ENCODE data around the gene PABPN1L.

Gene PABPN1L

GRCh38 chr16:88871349-88871702 lies 4.9 kb upstream of the PABPN1L start:
- no peak overlapping the region for H3K4ac ChIP-seq (ENCODE audit: low read depth, low read length)
- no peaks in the 10 kb centered on the region for H3K79me1 ChIP-seq (ENCODE audit: low read length)
- no peak overlapping the region for H3K4me3 ChIP-seq (ENCODE audit: low read length)
- no peaks in the 10 kb centered on the region for H3K27me3 ChIP-seq (ENCODE audit: insufficient read depth, low read length, poor library complexity)
- H2BK120ac ChIP-seq (ENCODE audit: low read depth, low read length), result no peak overlapping the region
- no peak overlapping the region for H2AK5ac ChIP-seq (ENCODE audit: low read length)
- H2BK15ac ChIP-seq (replicated peaks; ENCODE audit: low read depth), result no peak overlapping the region
- no peak overlapping the region for H3K56ac ChIP-seq (ENCODE audit: low read length)
- H3K79me2 ChIP-seq (ENCODE audit: control insufficient read depth, insufficient read depth, low read length), result no peaks in the 10 kb centered on the region
- H3K36me3 ChIP-seq (ENCODE audit: control insufficient read depth, insufficient read depth, low read length), result no peaks in the 10 kb centered on the region
- H3K4me2 ChIP-seq (ENCODE audit: low read length), result no peak overlapping the region
- no peak overlapping the region for H4K8ac ChIP-seq (ENCODE audit: low read depth, low read length)
- no peaks in the 10 kb centered on the region for H3K4me1 ChIP-seq (ENCODE audit: control insufficient read depth, low read depth, low read length)
- no peak for DNase-seq
- no CpG with 5 or more reads among the region's 8 CpGs for WGBS (ENCODE audit: extremely low coverage, insufficient coverage, low lambda C conversion rate)
- H3K18ac ChIP-seq (ENCODE audit: low read length), result no peak overlapping the region
- H4K5ac ChIP-seq (ENCODE audit: low read length), result no peak overlapping the region
- no peak overlapping the region for H3K27ac ChIP-seq (ENCODE audit: low read depth, low read length)
- H3K9ac ChIP-seq (ENCODE audit: low read length), result no peak overlapping the region
- H3K23ac ChIP-seq (ENCODE audit: low read length), result no peak overlapping the region
- no peak overlapping the region for H2BK5ac ChIP-seq (ENCODE audit: low read length)

- Histone ChIP-seq H4K5ac (ENCODE audit: low read length) (no peak overlapping the region), H3K56ac (ENCODE audit: low read length) (no peak overlapping the region), H4K8ac (ENCODE audit: low read depth, low read length) (no peak overlapping the region), H3K4me1 (ENCODE audit: control insufficient read depth, low read depth, low read length) (no peaks in the 10 kb centered on the region), H3K4ac (ENCODE audit: low read depth, low read length) (no peak overlapping the region), H2BK120ac (ENCODE audit: low read depth, low read length) (no peak overlapping the region), H3K79me1 (ENCODE audit: low read length) (no peaks in the 10 kb centered on the region), H3K18ac (ENCODE audit: low read length) (no peak overlapping the region), H3K9ac (ENCODE audit: low read length) (no peak overlapping the region), H2AK5ac (ENCODE audit: low read length) (no peak overlapping the region), H3K79me2 (ENCODE audit: control insufficient read depth, insufficient read depth, low read length) (no peaks in the 10 kb centered on the region), H3K36me3 (ENCODE audit: control insufficient read depth, insufficient read depth, low read length) (no peaks in the 10 kb centered on the region), H3K4me2 (ENCODE audit: low read length) (no peak overlapping the region), H3K23ac (ENCODE audit: low read length) (no peak overlapping the region), H3K27me3 (ENCODE audit: insufficient read depth, low read length, poor library complexity) (no peaks in the 10 kb centered on the region), H3K4me3 (ENCODE audit: low read length) (no peak overlapping the region), H2BK15ac (replicated peaks; ENCODE audit: low read depth) (no peak overlapping the region), H2BK5ac (ENCODE audit: low read length) (no peak overlapping the region), H3K27ac (ENCODE audit: low read depth, low read length) (no peak overlapping the region)
- no peak for DNase-seq
- no CpG with 5 or more reads among the region's 37 CpGs for WGBS (ENCODE audit: extremely low coverage, insufficient coverage, low lambda C conversion rate)
Measured at GRCh38 chr16:88870608-88871348, 4.3 kb upstream of the PABPN1L start.

- Histone ChIP-seq H3K23ac (ENCODE audit: low read length) (no peak overlapping the region), H4K5ac (ENCODE audit: low read length) (no peak overlapping the region), H3K4me3 (ENCODE audit: low read length) (no peak overlapping the region), H3K56ac (ENCODE audit: low read length) (no peak overlapping the region), H3K27me3 (ENCODE audit: insufficient read depth, low read length, poor library complexity) (no peaks in the 10 kb centered on the region), H3K27ac (ENCODE audit: low read depth, low read length) (no peak overlapping the region), H2BK5ac (ENCODE audit: low read length) (no peak overlapping the region), H3K36me3 (ENCODE audit: control insufficient read depth, insufficient read depth, low read length) (no peaks in the 10 kb centered on the region), H3K4me2 (ENCODE audit: low read length) (no peak overlapping the region), H2BK120ac (ENCODE audit: low read depth, low read length) (no peak overlapping the region), H2AK5ac (ENCODE audit: low read length) (no peak overlapping the region), H3K4ac (ENCODE audit: low read depth, low read length) (no peak overlapping the region), H4K8ac (ENCODE audit: low read depth, low read length) (no peak overlapping the region), H3K18ac (ENCODE audit: low read length) (no peak overlapping the region), H3K4me1 (ENCODE audit: control insufficient read depth, low read depth, low read length) (no peaks in the 10 kb centered on the region), H3K9ac (ENCODE audit: low read length) (no peak overlapping the region), H3K79me1 (ENCODE audit: low read length) (no peaks in the 10 kb centered on the region), H2BK15ac (replicated peaks; ENCODE audit: low read depth) (no peak overlapping the region), H3K79me2 (ENCODE audit: control insufficient read depth, insufficient read depth, low read length) (no peaks in the 10 kb centered on the region)
- no peak for DNase-seq
- no CpG with 5 or more reads among the region's 9 CpGs for WGBS (ENCODE audit: extremely low coverage, insufficient coverage, low lambda C conversion rate)
Measured at GRCh38 chr16:88869673-88869980, 3.2 kb upstream of the PABPN1L start.

DNA sequence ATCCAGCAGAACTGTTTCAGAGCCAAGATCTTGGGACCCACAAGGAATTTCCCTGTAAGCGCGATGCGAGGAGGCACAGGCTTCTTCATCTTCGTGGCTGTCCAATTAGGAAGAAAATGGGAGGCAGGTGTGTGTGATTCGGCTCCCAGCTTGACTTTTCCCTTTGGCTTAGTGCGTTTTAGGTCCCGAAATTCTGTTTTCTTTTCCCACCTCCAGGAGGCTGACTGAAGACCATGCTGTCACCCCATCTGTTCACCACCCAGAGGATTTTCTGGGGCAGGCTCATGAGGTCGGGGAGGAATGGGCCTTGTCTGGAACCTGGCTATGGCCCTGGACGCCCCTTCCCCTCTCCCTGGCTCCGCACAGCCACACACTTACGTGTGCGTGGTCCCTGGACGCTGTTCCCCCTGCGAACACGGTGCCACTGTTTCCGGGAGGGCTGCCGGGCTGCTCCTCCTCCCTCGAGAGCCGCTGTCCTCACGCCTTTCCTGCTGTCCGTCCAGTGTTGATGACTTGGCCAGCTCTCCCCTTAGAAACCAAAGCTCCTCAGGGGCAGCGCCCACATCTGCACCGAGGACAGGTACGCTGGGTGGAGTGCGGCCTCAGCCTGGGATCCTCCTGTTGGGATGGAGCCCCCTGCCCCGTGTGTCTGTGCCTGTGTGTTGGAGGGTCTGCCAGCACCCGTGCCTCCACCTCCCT lies 2.7 kb upstream of the PABPN1L start:
- Histone ChIP-seq H3K27me3 (ENCODE audit: insufficient read depth, low read length, poor library complexity) (no peaks in the 10 kb centered on the region), H3K4me2 (ENCODE audit: low read length) (no peak overlapping the region)

GRCh38 chr16:88867581-88868246 lies 1.3 kb upstream of the PABPN1L start:
- Histone ChIP-seq H3K18ac (ENCODE audit: low read length) (no peak overlapping the region), H3K4ac (ENCODE audit: low read depth, low read length) (no peak overlapping the region), H3K4me3 (ENCODE audit: low read length) (no peak overlapping the region), H2BK120ac (ENCODE audit: low read depth, low read length) (no peak overlapping the region), H3K27ac (ENCODE audit: low read depth, low read length) (no peak overlapping the region), H3K79me2 (ENCODE audit: control insufficient read depth, insufficient read depth, low read length) (no peaks in the 10 kb centered on the region), H3K9ac (ENCODE audit: low read length) (no peak overlapping the region), H3K56ac (ENCODE audit: low read length) (no peak overlapping the region), H4K5ac (ENCODE audit: low read length) (no peak overlapping the region), H3K4me1 (ENCODE audit: control insufficient read depth, low read depth, low read length) (no peaks in the 10 kb centered on the region), H2BK15ac (replicated peaks; ENCODE audit: low read depth) (no peak overlapping the region), H3K27me3 (ENCODE audit: insufficient read depth, low read length, poor library complexity) (no peaks in the 10 kb centered on the region), H4K8ac (ENCODE audit: low read depth, low read length) (no peak overlapping the region), H2BK5ac (ENCODE audit: low read length) (no peak overlapping the region), H3K36me3 (ENCODE audit: control insufficient read depth, insufficient read depth, low read length) (no peaks in the 10 kb centered on the region), H2AK5ac (ENCODE audit: low read length) (no peak overlapping the region), H3K79me1 (ENCODE audit: low read length) (no peaks in the 10 kb centered on the region), H3K23ac (ENCODE audit: low read length) (no peak overlapping the region), H3K4me2 (ENCODE audit: low read length) (no peak overlapping the region)
- WGBS (ENCODE audit: extremely low coverage, insufficient coverage, low lambda C conversion rate), result no CpG with 5 or more reads among the region's 24 CpGs
- DNase-seq, result no peak

More for the DNA sequence above, 2.7 kb upstream of the PABPN1L start:
- Histone ChIP-seq H3K27ac (ENCODE audit: low read depth, low read length) (no peak overlapping the region), H4K5ac (ENCODE audit: low read length) (no peak overlapping the region), H4K8ac (ENCODE audit: low read depth, low read length) (no peak overlapping the region), H3K4me1 (ENCODE audit: control insufficient read depth, low read depth, low read length) (no peaks in the 10 kb centered on the region), H3K36me3 (ENCODE audit: control insufficient read depth, insufficient read depth, low read length) (no peaks in the 10 kb centered on the region), H3K79me2 (ENCODE audit: control insufficient read depth, insufficient read depth, low read length) (no peaks in the 10 kb centered on the region), H2AK5ac (ENCODE audit: low read length) (no peak overlapping the region), H2BK15ac (replicated peaks; ENCODE audit: low read depth) (no peak overlapping the region), H3K4me3 (ENCODE audit: low read length) (no peak overlapping the region), H2BK120ac (ENCODE audit: low read depth, low read length) (no peak overlapping the region), H3K79me1 (ENCODE audit: low read length) (no peaks in the 10 kb centered on the region), H3K56ac (ENCODE audit: low read length) (no peak overlapping the region), H3K4ac (ENCODE audit: low read depth, low read length) (no peak overlapping the region), H3K18ac (ENCODE audit: low read length) (no peak overlapping the region), H3K9ac (ENCODE audit: low read length) (no peak overlapping the region), H2BK5ac (ENCODE audit: low read length) (no peak overlapping the region), H3K23ac (ENCODE audit: low read length) (no peak overlapping the region)
- no CpG with 5 or more reads among the region's 27 CpGs for WGBS (ENCODE audit: extremely low coverage, insufficient coverage, low lambda C conversion rate)
- no peak for DNase-seq

All from mesendoderm (in vitro differentiated cells).